Caco-2 (cell line): Measurements from ENCODE around the gene CROCC2. TPM values are rescaled to one million over a fixed set of nuclear protein-coding genes. Genes with fewer than 3 reads are reported as not detected.

Source experiments
- BruUV-seq: library from RNA; stranded (reverse); fragments of 400-500 nt; replicated peaks from 2 replicates; lab custom pipeline; 2021; lab: Mats Ljungman, UMichigan
- CTCF ChIA-PET: fragments of 300-600 bp; sonication (Branson Sonifier 250); formaldehyde crosslinking; loops from one replicate; lab custom pipeline; 2022; ENCODE audit warnings: antibody characterized with exemption; lab: Charles Lee
- POLR2A ChIA-PET: fragments of 300-600 bp; sonication (Branson Sonifier 250); formaldehyde crosslinking; loops from one replicate; lab custom pipeline; 2022; ENCODE audit warnings: antibody characterized with exemption; lab: Charles Lee
- DNase-seq, 2 experiments: peaks; one replicate each; pipeline versions ENCODE4 v3.0.0 to v3.0.0-alpha.2; 2020 to 2022
- H3K27me3 ChIP-seq: replicated peaks from 2 replicates; pipeline ENCODE4 v1.6.0; 2011; ENCODE audit warnings: low read length; ENCODE audit not compliant: control insufficient read depth, insufficient read depth
- H3K36me3 ChIP-seq: 2 replicates; pipeline ENCODE4 v1.5.1; 2011; ENCODE audit warnings: low read length; ENCODE audit not compliant: control insufficient read depth, insufficient read depth
- H3K4me1 ChIP-seq: fragments of 250-450 bp; sonication (Bioruptor Pico); 2 replicates; pipeline ENCODE4 v1.5.1; 2020; ENCODE audit warnings: mild to moderate bottlenecking
- H3K4me3 ChIP-seq: 2 replicates; pipeline ENCODE4 v1.5.1; 2011; ENCODE audit warnings: low read depth, mild to moderate bottlenecking, control low read depth, low read length
- H3K9me3 ChIP-seq: fragments of 250-450 bp; sonication (Bioruptor Pico); 2 replicates; pipeline ENCODE4 v1.5.1; 2020; ENCODE audit warnings: mild to moderate bottlenecking, moderate library complexity
- H3K27ac Mint-ChIP-seq: one replicate; pipeline ENCODE4 v1.8.0; 2022; ENCODE audit warnings: mixed read lengths; ENCODE audit not compliant: unreplicated experiment
- H3K27me3 Mint-ChIP-seq: one replicate; pipeline ENCODE4 v1.8.0; 2022; ENCODE audit warnings: mixed read lengths; ENCODE audit not compliant: insufficient read depth, unreplicated experiment
- H3K36me3 Mint-ChIP-seq: one replicate; pipeline ENCODE4 v1.8.0; 2022; ENCODE audit warnings: mild to moderate bottlenecking, mixed read lengths; ENCODE audit not compliant: insufficient read depth, unreplicated experiment
- H3K4me1 Mint-ChIP-seq: one replicate; pipeline ENCODE4 v1.8.0; 2022; ENCODE audit warnings: low read depth, mixed read lengths; ENCODE audit not compliant: unreplicated experiment
- H3K4me3 Mint-ChIP-seq: one replicate; pipeline ENCODE4 v1.8.0; 2022; ENCODE audit warnings: mild to moderate bottlenecking, moderate library complexity, mixed read lengths; ENCODE audit not compliant: unreplicated experiment
- H3K9me3 Mint-ChIP-seq: one replicate; pipeline ENCODE4 v1.8.0; 2022; ENCODE audit warnings: mixed read lengths; ENCODE audit not compliant: unreplicated experiment
- CTCF ChIP-seq, 2 experiments: fragments of 200-600 bp in 1 of 2; IDR thresholded peaks; 1 replicate in 1 of 2; 2 replicates in 1 of 2; pipeline versions ENCODE4 v1.5.1 to v1.8.0; 2011 to 2022; ENCODE audit warnings: antibody characterized with exemption in 1 of 2, control low read depth in 1 of 2, inconsistent platforms in 1 of 2, low read depth in 1 of 2, low read length in 1 of 2, mild to moderate bottlenecking in 1 of 2, moderate library complexity in 1 of 2; ENCODE audit not compliant: insufficient read depth in 1 of 2, severe bottlenecking in 1 of 2, unreplicated experiment in 1 of 2
- intact Hi-C: fragments of 100-400 bp; cut with micrococcal nuclease; formaldehyde crosslinking; loops from one replicate; pipeline ENCODE4 v1.10.0; 2022; ENCODE audit not compliant: unreplicated experiment
- total RNA-seq: library from RNA; stranded (reverse); gene quantifications from 2 replicates; pipeline ENCODE4 v1.2.3, GENCODE V29; 2022

CROCC2 gene
- total RNA-seq, 1 experiment from 2014 or later: not detected

DNA sequence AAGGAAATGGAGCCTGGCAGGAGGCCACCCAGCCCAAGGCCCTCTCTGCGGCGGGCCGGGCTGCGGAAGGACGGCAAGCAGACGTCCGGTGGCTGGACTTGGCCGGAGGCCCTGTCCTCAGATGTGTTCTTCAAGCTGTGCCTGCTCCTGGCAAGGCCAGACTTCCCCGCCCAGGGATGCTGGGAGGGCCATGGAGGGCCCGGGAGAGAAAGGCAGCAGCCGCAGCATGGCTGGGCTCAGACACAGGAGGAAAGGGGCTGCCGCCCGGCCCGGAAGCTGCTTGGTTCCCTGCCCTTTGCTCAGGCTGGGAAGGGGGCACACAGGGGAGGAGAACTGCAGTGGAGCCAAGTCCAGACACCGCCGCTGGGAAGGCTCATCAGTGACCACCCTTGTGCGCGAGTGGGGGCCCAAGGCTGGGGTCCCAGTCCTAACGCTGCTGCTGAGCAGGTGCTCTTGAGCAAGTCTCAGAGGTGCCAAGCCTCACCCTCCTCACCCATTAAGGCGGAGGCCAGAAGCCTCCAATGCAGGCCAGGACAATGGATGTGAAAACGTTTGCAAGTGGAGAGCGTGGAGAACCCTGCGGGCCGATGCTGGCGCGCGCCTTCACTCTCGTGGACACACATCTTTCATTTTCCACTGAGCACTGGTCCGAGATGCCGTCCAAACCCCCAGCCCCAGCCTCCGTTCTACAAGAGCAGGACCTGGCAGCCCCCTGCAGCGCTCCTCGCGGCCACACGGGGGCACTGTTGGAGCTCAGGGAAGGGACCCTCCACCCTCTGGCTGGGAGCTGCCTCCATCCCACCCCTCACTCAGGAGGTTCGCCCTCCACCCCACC lies 7.9 kb downstream of the CROCC2 start:
- Mint-ChIP-seq H3K27ac (no peak overlapping the region), H3K4me3 (no peak overlapping the region), H3K36me3 (no peaks in the 10 kb centered on the region), H3K27me3 (peaks cover 6% of the 10 kb centered on the region), H3K4me1 (no peaks in the 10 kb centered on the region), H3K9me3 (no peaks in the 10 kb centered on the region)
- TF ChIP-seq CTCF (IDR thresholded peaks at IDR 0.05; ENCODE audit: insufficient read depth in 1 of 2, low read depth in 1 of 2, low read length in 1 of 2, severe bottlenecking in 1 of 2, unreplicated experiment in 1 of 2): peak; percentile 57 to 71
- Histone ChIP-seq H3K27me3 (no peaks in the 10 kb centered on the region), H3K4me1 (no peaks in the 10 kb centered on the region), H3K9me3 (no peaks in the 10 kb centered on the region), H3K36me3 (no peaks in the 10 kb centered on the region), H3K4me3 (no peak overlapping the region)
- no TSS peak for BruUV-seq
- DNase-seq: peak; percentile 52 to 72
- intact Hi-C loops: no loop called here
- ChIA-PET CTCF (interaction anchor here (0.6 to 2.8 kb wide), 13 partner anchors 9 to 249 kb away, joined by 3 to 17 read pairs (median 4); partner anchors contain the start of gene MAB21L4), POLR2A (no interaction called here)

DNA sequence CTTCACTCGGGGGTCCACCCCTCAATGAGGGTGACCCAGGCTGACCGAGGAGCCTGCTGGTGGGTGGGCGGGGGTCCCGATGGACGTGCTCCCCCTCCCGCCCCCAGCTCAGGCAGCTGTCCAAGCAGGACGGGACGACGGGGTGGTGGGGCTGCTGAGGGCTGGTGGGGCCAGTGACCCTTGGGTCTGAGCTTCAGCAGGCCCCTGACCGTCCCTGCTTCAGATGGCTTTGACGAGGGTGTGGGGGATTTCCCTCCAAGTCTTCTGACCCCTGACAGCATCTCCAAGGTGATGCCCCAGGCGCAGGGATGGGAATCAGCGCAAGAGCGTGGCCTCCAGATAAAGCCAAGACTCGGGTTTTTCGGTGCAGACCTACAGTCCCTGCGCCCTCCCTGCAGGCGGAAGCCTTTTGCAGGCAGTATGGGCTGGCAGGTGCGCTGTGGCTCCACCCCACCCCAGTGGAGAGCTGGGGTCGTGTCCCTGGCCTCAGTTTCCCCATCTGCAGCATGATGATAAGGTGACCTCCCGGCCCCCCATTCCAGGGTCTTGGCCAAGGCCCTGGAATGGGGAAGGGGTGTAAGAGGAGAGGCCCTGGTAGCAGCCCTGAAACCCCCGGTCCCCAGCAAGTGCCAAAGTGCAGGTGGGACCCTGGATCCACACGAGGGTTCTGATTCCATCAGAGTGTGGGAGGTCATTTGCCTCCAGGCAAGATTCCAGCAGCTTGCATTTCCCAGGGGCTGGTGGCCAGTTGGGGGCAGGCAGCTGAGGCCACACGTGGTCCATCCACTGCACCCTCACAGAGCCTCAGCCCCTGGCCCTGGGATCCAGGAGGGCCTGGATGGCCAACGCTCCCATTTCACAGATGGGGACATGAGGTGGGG lies 8.7 kb downstream of the CROCC2 start:
- Histone ChIP-seq H3K27me3 (no peaks in the 10 kb centered on the region), H3K4me1 (no peaks in the 10 kb centered on the region), H3K36me3 (no peaks in the 10 kb centered on the region), H3K9me3 (no peaks in the 10 kb centered on the region), H3K4me3 (no peak overlapping the region)
- no peak for TF ChIP-seq CTCF (IDR thresholded peaks at IDR 0.05; ENCODE audit: insufficient read depth in 1 of 2, low read depth in 1 of 2, low read length in 1 of 2, severe bottlenecking in 1 of 2, unreplicated experiment in 1 of 2)
- intact Hi-C loops: no loop called here
- no peak for DNase-seq
- H3K9me3 Mint-ChIP-seq: no peaks in the 10 kb centered on the region
- ChIA-PET POLR2A (no interaction called here), CTCF (interaction anchor here (0.6 to 2.8 kb wide), 13 partner anchors 8 to 248 kb away, joined by 3 to 17 read pairs (median 4); partner anchors contain the start of gene MAB21L4)
- no peaks in the 10 kb centered on the region for H3K36me3 Mint-ChIP-seq
- H3K4me1 Mint-ChIP-seq: no peaks in the 10 kb centered on the region
- H3K27me3 Mint-ChIP-seq: peaks cover 3% of the 10 kb centered on the region
- no peak overlapping the region for H3K27ac Mint-ChIP-seq
- no TSS peak for BruUV-seq
- H3K4me3 Mint-ChIP-seq: no peak overlapping the region
